Measurements from ENCODE around the gene HMGXB4. TPM values are rescaled to one million over a fixed set of nuclear protein-coding genes. Genes with fewer than 3 reads are reported as not detected.

Gene HMGXB4
- total RNA-seq, 2 experiments from 2014 or later, result 37.2 to 37.5 TPM

DNA sequence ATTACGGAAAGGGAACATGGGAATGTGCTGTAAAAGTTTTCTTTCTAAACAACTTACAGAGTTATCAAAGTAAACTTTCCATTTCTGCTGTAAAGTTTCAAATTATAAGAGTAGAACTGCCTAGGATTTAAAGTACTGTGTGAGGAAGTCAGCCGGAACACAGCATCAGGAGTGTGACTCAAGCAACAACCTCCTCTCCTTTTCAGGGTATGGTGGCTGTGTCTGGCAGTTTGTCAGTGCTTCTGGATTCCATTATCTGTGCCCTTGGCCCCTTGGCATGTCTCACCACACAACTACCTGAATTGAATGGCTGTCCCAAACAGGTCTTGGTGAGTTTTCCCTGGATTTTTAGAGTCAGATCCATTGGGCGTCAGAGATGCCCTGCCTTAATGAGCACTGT is 35.5 kb downstream of the HMGXB4 start:
- Mint-ChIP-seq H3K36me3 (peaks cover 21% of the 10 kb centered on the region), H3K4me3 (no peak overlapping the region), H3K27ac (no peak overlapping the region), H3K27me3 (no peaks in the 10 kb centered on the region), H3K9me3 (no peaks in the 10 kb centered on the region), H3K4me1 (no peaks in the 10 kb centered on the region)
- no peak for DNase-seq

DNA sequence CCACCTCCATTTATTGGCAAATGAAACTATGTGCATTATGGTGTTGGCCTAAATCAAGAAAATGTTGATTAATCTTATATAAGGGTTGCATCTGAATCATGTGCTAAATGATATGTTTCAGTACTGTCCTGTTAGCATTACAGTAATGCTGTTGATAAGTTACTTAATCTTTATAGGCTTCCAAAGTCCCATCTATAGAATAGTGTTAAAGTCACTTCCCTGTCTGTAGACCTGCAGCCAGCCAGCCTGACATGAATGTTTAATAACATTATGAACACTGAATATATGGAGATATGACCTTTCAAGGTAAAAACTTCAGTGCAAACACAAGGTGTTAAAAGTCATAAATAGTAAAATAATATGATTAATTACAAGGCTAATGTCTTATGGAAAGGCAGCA is 38.8 kb downstream of the HMGXB4 start:
- DNase-seq, result no peak
- no peaks in the 10 kb centered on the region for H3K9me3 Mint-ChIP-seq
- H3K36me3 Mint-ChIP-seq, result peaks cover 18% of the 10 kb centered on the region
- H3K27ac Mint-ChIP-seq, result no peak overlapping the region
- H3K4me3 Mint-ChIP-seq, result no peak overlapping the region
- peaks cover 14% of the 10 kb centered on the region for H3K4me1 Mint-ChIP-seq
- no peaks in the 10 kb centered on the region for H3K27me3 Mint-ChIP-seq

DNA sequence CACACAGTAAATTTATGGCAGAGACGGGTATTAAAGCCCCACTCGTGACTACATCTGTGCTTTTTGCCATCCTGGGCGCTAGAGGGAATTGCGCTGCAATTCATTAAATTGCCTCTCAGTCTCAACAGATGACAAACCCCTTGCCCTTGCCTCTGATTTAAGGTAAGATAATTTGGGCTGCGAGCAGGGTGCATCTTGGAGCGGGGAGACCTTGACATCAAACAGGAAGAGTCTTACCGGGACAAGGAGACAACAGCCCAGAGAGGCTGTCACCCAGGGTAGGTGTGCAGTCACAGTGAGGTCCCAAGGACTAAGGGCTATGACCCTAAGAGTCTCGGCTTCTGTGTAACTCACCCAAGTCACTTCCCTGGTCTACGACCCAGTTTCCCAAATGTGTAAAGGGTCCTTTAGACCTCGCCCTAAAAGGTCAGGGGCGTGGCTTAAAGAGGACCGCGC is 42.0 kb downstream of the HMGXB4 start:
- no peak for DNase-seq
- Mint-ChIP-seq H3K27me3 (no peaks in the 10 kb centered on the region), H3K27ac (peak overlapping the region; percentile 87), H3K4me1 (peaks cover 29% of the 10 kb centered on the region), H3K4me3 (peak overlapping the region; percentile 83), H3K9me3 (no peaks in the 10 kb centered on the region), H3K36me3 (peaks cover 8% of the 10 kb centered on the region)

DNA sequence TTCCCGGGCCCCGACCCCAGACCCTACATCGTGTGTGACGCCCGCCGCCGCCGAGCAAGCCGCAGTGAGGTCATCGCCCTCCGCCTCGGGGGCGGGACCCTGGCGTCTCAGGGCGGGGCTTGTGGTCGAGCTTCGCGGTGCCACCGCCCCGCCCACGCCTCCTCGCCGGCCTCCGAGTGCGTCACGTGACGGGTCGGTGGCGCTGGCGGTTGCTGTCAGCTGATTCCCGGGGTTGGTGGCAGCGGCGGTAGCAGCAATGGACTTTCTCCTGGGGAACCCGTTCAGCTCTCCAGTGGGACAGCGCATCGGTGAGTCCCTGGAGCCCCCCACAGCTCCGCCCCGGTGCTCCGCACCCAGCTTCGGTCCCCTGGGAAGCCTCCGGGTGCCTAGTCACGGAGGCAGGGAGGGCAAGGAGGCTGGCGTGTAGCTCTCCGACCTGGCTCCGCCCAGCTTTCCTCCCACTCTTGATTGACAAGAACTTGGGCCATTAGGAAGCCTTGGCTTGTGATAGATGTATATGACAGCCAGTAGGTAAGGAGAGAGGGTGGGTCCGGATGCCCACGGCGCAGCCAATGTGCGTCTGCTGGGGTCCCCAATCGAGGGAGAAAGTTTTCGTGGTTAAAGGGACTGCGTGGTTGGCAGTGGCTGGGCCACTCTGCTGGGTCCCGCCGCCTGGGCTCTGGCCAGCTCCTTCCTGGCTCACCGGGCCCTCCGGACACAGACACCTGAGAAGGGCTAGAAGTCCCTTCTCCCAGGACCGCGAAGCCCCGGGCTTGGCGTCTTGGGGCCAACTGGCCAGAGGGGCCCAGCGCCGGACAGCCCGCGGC is 42.6 kb downstream of the HMGXB4 start, which contains the start of gene TOM1:
TOM1 (plus strand) TSS at position 222 of the 827 bp plus-strand sequence; CDS start at position 257, 35 bp downstream.
- H3K4me1 Mint-ChIP-seq, result peaks cover 29% of the 10 kb centered on the region
- peak within 1 kb of the TSS; percentile 87 for H3K27ac Mint-ChIP-seq
- H3K36me3 Mint-ChIP-seq, result peaks cover 8% of the 10 kb centered on the region
- no peaks in the 10 kb centered on the region for H3K9me3 Mint-ChIP-seq
- H3K4me3 Mint-ChIP-seq, result peak within 1 kb of the TSS; percentile 83
- H3K27me3 Mint-ChIP-seq, result no peaks in the 10 kb centered on the region
- peak; percentile 97 for DNase-seq

DNA sequence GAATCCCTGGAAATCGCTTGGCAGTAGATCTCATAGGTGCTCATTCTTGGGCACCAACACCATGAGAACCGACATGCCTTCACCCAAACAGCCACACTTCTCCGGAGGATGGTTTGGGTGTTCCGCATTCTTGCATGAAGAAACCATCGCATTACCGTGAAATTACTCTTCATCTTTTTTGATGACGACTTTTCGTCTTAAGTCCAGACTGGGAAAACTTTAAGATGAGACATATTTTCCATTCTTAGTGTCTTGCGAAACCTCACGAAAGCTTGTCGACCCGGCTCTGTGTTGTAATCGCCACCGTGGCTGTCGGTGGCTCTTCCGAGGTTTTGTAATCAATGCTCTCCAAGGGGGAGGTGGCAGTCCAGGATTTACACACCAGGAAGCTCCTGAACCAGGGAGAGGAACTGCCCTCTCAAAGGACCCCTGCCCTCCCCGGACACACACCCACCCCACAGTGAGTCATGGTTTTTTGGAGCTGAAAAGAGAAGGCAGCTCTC is 44.1 kb downstream of the HMGXB4 start:
- no peak overlapping the region for H3K27ac Mint-ChIP-seq
- H3K4me1 Mint-ChIP-seq, result peaks cover 37% of the 10 kb centered on the region
- peaks cover 8% of the 10 kb centered on the region for H3K36me3 Mint-ChIP-seq
- no peaks in the 10 kb centered on the region for H3K27me3 Mint-ChIP-seq
- DNase-seq, result no peak
- peak overlapping the region; percentile 53 for H3K4me3 Mint-ChIP-seq
- H3K9me3 Mint-ChIP-seq, result no peaks in the 10 kb centered on the region

DNA sequence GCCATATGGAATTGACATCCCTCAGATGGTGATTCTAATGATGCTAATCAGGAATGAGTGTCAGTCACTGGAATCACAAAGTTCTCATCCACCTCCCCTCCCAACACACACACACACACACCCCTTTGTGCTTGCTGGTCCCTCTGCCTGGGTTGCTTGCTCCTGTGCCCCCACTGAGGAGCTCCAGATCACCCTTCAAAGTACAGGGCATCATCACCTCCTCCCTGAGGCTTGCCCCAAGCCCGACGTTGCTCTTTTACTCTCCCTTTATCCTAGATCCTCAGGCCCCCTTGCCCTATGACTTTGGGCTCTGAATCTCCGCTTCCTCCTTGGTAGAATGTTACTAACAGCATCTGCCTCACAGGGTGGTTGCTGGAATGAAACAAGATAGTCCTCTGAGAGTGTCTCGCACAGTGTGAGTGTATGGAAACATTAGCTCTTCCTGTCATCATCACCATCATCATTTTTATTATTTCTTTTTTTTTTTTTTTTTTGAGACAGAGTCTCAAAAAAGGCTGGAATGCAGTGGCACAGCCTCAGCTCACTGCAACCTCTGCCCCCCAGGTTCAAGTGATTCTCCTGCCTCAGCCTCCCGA is 45.8 kb downstream of the HMGXB4 start:
- Mint-ChIP-seq H3K27me3 (no peaks in the 10 kb centered on the region), H3K4me1 (peaks cover 50% of the 10 kb centered on the region), H3K4me3 (no peak overlapping the region), H3K27ac (no peak overlapping the region), H3K36me3 (peaks cover 6% of the 10 kb centered on the region), H3K9me3 (no peaks in the 10 kb centered on the region)
- DNase-seq, result no peak

DNA sequence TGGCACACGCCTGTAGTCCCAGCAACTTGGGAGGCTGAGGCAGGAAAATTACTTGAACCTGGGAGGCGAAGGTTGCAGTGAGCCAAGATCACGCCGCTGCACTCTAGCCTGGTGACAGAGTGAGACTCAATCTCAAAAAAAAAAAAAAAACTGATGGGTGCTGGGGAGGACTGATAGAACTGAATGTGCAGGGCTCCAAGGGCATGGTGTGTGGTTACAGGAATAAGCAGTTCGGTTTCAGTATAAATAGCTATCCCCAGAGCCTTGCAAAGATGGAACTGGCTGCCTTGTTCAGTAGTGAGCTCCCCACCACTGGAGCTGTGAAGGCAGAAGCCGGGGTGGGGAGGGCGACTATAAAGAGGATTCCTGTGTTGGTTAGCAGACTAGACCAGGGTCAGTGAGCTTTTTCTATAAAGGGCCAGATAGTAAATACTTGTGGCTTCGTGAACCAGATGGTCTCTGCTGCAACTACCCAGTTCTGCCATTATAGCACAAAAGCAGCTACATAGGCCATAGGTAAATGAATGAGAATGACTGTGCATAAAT is 48.3 kb downstream of the HMGXB4 start:
- no peaks in the 10 kb centered on the region for H3K9me3 Mint-ChIP-seq
- H3K36me3 Mint-ChIP-seq, result peaks cover 5% of the 10 kb centered on the region
- peaks cover 60% of the 10 kb centered on the region for H3K4me1 Mint-ChIP-seq
- no peak overlapping the region for H3K4me3 Mint-ChIP-seq
- no peak overlapping the region for H3K27ac Mint-ChIP-seq
- no peaks in the 10 kb centered on the region for H3K27me3 Mint-ChIP-seq
- no peak for DNase-seq

DNA sequence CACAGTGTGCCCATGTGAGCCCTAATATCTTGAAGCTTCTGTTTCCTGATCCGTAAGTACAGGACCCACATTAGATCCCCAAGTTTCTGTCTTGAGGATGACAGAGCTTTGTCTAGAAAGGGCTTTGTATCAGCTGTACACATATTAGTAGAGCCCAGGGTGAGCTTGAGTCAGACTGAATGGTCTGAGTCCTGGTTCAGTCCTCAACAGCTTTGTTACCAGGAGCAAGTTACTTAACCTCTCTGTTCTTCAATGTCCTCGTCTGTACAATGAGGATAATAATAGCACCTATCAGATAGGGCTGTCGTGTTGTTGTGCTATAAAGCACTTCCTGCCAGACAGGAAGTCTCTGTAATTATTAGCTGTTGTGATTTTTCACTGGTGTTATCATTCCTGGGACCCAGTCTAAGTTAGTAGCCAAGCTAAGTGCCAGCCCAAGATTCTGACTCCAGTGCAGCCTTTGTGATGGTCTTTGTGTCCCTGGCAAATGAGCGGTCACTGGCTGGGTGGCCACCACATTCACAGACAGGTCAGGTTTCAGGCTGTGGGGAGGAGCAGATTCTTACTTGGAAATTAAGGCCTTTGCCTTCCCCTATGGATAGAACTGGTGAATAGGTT is 49.2 kb downstream of the HMGXB4 start:
- Mint-ChIP-seq H3K27me3 (no peaks in the 10 kb centered on the region), H3K36me3 (peaks cover 5% of the 10 kb centered on the region), H3K27ac (no peak overlapping the region), H3K4me3 (no peak overlapping the region), H3K4me1 (peaks cover 62% of the 10 kb centered on the region), H3K9me3 (no peaks in the 10 kb centered on the region)
- DNase-seq, result no peak

DNA sequence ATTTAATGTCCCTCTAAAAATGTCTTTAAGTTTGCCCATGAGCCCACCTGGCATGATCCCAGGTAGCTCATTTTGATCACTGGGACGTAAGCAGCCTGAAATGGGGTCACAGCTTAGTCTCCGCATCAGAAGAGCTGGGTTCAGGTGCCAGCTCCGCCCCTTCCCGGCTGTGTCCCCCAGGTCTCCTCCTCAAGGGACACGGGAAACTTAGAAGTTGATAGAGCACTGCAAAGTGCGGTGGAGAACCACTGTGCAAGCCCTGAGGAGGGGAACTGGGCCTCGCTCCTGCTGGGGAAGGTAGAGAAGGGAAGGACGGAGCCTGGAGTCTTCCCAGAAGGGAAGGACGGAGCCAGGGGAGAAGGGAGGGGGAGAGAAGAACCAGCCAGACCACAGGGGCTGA is 50.1 kb downstream of the HMGXB4 start:
- peaks cover 64% of the 10 kb centered on the region for H3K4me1 Mint-ChIP-seq
- no peaks in the 10 kb centered on the region for H3K27me3 Mint-ChIP-seq
- H3K4me3 Mint-ChIP-seq, result no peak overlapping the region
- H3K9me3 Mint-ChIP-seq, result no peaks in the 10 kb centered on the region
- DNase-seq, result no peak
- no peak overlapping the region for H3K27ac Mint-ChIP-seq
- H3K36me3 Mint-ChIP-seq, result peaks cover 5% of the 10 kb centered on the region

DNA sequence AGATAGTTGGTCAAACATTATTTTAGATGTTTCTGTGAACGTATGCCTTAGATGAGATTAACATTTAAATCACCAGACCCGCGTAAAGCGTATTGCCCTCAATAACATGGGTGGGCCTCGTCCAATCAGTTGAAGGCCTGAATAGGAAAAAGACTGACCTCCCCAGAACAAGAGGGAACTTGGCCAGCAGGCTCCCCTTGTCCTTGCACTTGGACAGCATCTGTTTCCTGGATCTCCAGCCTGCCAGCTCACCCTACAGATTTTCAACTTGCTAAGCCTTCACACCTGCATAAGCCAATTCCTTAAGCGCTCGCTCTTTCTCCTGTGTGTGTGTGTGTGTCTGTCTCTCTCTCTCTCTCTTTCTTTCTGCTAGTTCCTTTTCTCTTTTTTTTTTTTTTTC is 50.6 kb downstream of the HMGXB4 start:
- DNase-seq, result no peak
- Mint-ChIP-seq H3K27me3 (no peaks in the 10 kb centered on the region), H3K27ac (peak overlapping the region; percentile 8), H3K4me3 (no peak overlapping the region), H3K36me3 (peaks cover 5% of the 10 kb centered on the region), H3K9me3 (no peaks in the 10 kb centered on the region), H3K4me1 (peaks cover 64% of the 10 kb centered on the region)

DNA sequence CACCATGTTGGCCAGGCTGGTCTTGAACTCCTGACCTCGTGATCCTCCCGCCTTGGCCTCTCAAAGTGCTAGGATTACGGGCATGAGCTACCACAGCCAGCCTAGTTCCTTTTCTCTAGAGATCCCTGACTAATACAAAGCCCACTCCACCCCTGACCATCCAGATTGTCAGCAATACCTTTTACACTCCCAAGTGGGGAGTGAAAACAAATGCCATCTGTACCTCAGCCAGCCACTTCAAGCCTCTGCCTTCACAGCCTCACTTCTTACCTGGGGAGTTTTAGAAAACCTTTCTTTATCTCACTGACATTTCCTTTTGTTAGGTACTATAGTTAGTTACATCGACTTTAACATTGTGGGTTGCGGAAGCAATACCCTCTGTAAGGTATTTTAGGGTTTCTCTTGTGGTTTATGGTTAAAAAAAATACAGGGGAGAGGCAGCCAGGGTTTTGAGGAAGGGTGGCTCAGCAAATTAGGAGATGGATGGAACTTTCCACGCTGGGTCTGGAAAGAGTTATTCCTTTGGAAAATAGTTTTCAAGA is 51.3 kb downstream of the HMGXB4 start:
- Mint-ChIP-seq H3K27me3 (no peaks in the 10 kb centered on the region), H3K9me3 (no peaks in the 10 kb centered on the region), H3K4me1 (peaks cover 64% of the 10 kb centered on the region), H3K36me3 (peaks cover 5% of the 10 kb centered on the region), H3K4me3 (no peak overlapping the region), H3K27ac (peak overlapping the region; percentile 61)
- DNase-seq, result no peak

DNA sequence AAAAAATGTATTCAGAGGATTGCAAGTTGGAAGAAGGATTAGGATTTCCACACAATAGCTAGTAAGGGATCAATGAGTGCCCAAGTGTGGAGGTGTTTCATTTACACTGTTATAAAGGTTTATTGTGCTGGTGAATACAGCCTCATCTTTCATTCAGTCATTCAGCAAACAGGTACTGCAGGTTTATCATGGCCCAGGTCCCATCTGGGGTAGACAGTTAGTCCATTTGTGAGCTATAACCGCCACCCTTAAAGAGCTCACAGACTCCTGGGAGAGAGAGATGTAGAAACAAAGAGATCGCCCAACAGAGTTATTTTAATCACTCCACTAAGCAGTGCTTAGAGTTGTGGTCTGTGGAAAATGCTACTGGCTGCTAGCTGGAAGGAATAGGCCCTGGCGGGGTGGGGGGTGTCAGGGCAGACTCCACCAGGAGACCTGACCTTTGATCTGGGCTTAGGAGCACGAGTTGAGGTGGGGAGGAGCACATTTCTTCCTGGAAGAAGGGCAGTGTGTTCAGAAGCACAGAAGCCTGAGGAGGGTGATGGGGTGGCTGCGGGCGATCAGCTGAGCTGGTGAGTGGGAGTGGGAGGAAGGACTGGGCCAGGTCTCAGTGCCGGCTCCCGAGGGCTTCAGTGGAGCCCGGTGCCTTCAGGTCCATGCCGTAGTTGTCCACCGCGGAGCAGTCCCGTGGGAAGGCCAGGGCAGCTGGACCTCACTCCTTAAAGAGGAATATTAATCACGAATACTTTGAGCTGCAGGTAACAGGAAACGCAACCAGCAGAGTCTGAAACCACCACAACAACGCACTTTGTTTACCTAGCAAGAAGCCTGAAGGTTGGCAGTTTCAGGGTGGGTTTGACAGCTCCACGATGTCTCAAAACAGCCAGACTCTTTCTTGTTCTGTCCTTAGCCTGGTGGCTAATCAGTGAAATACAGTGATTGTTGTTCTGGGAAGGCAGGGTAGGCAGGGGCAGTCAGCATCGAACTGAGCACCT is 53.6 kb downstream of the HMGXB4 start:
- H3K36me3 Mint-ChIP-seq, result peaks cover 5% of the 10 kb centered on the region
- H3K27ac Mint-ChIP-seq, result no peak overlapping the region
- peaks cover 62% of the 10 kb centered on the region for H3K4me1 Mint-ChIP-seq
- DNase-seq, result no peak
- H3K27me3 Mint-ChIP-seq, result no peaks in the 10 kb centered on the region
- H3K9me3 Mint-ChIP-seq, result no peaks in the 10 kb centered on the region
- H3K4me3 Mint-ChIP-seq, result no peak overlapping the region

DNA sequence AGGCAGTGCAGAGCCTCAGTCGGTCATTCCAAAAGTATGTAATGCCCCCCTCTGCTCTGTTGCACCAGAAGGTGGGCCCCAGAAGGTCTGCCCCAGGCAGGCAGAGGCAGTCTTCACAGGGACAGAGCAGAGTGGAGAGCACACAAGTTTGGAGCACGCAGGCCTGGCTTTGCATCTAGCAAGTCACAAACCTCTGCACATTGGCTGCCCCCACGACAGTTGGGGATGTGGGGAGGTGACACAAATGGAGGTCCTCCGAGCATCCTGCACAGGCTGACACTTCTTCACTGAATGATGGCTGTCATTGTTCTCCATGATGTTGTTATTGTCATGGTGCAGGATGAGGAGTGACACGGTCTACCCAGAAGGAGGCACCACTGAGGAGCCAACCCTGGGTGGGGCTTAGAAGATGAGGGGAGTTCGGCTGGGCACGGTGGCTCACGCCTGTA is 54.3 kb downstream of the HMGXB4 start:
- no peaks in the 10 kb centered on the region for H3K9me3 Mint-ChIP-seq
- H3K4me1 Mint-ChIP-seq, result peaks cover 56% of the 10 kb centered on the region
- no peak overlapping the region for H3K27ac Mint-ChIP-seq
- H3K36me3 Mint-ChIP-seq, result peaks cover 5% of the 10 kb centered on the region
- no peaks in the 10 kb centered on the region for H3K27me3 Mint-ChIP-seq
- no peak overlapping the region for H3K4me3 Mint-ChIP-seq
- DNase-seq, result no peak
